Measurements from ENCODE around the gene AURKA.

GRCh38 chr20:56429502-56429901, 37.5 kb upstream of the AURKA start:
- TF ChIP-seq, protein P1, sequence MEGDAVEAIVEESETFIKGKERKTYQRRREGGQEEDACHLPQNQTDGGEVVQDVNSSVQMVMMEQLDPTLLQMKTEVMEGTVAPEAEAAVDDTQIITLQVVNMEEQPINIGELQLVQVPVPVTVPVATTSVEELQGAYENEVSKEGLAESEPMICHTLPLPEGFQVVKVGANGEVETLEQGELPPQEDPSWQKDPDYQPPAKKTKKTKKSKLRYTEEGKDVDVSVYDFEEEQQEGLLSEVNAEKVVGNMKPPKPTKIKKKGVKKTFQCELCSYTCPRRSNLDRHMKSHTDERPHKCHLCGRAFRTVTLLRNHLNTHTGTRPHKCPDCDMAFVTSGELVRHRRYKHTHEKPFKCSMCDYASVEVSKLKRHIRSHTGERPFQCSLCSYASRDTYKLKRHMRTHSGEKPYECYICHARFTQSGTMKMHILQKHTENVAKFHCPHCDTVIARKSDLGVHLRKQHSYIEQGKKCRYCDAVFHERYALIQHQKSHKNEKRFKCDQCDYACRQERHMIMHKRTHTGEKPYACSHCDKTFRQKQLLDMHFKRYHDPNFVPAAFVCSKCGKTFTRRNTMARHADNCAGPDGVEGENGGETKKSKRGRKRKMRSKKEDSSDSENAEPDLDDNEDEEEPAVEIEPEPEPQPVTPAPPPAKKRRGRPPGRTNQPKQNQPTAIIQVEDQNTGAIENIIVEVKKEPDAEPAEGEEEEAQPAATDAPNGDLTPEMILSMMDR (IDR thresholded peaks at IDR 0.05; ENCODE audit: low read length), result no peak
- no peak for TF ChIP-seq EZH2phosphoT487 (IDR thresholded peaks at IDR 0.05; ENCODE audit: low read length)

Data from MM.1S (cell line).